HepG2 (cell line): Measurements from ENCODE around the gene FAM221B. TPM values are rescaled to one million over a fixed set of nuclear protein-coding genes. Genes with fewer than 3 reads are reported as not detected.

Experiments used
- DNMT1 ChIP-seq: sonication (generic); formaldehyde crosslinking; IDR thresholded peaks from 2 replicates; pipeline ENCODE4 v1.5.1; 2020; ENCODE audit warnings: mild to moderate bottlenecking, missing genetic modification reagents
- DNMT3B ChIP-seq: conservative IDR thresholded peaks from 2 replicates; pipeline ENCODE4 v1.6.1; 2016; ENCODE audit warnings: missing biosample characterization, control low read depth
- EED ChIP-seq: sonication (generic); formaldehyde crosslinking; IDR thresholded peaks from 2 replicates; pipeline ENCODE4 v1.5.0; 2020; ENCODE audit warnings: mild to moderate bottlenecking, missing genetic modification reagents
- ELF3 ChIP-seq: IDR thresholded peaks from 2 replicates; pipeline ENCODE4 v1.6.1; 2016; ENCODE audit warnings: missing genetic modification reagents, missing compliant biosample characterization
- FOXA3 ChIP-seq: IDR thresholded peaks from 2 replicates; pipeline ENCODE4 v1.6.1; 2016; ENCODE audit warnings: missing genetic modification reagents, missing compliant biosample characterization
- GATAD2A ChIP-seq: IDR thresholded peaks from 2 replicates; pipeline ENCODE4 v1.6.1; 2016
- HNF4A ChIP-seq: sonication (generic); formaldehyde crosslinking; IDR thresholded peaks from 2 replicates; pipeline ENCODE4 v1.4.0; 2020; ENCODE audit warnings: missing genetic modification reagents
- KLF12 ChIP-seq: sonication (generic); formaldehyde crosslinking; IDR thresholded peaks from 2 replicates; pipeline ENCODE4 v1.4.0; 2020; ENCODE audit warnings: missing genetic modification reagents, borderline replicate concordance
- MAF1 ChIP-seq: sonication (generic); formaldehyde crosslinking; IDR thresholded peaks from 2 replicates; pipeline ENCODE4 v1.5.0; 2020; ENCODE audit warnings: missing genetic modification reagents, borderline replicate concordance
- MED1 ChIP-seq: sonication (generic); formaldehyde crosslinking; IDR thresholded peaks from 2 replicates; pipeline ENCODE4 v1.4.0; 2020; ENCODE audit warnings: missing genetic modification reagents
- NBN ChIP-seq: fragments of 450-650 bp; conservative IDR thresholded peaks from 2 replicates; pipeline ENCODE4 v1.6.1; 2017
- NKX3-1 ChIP-seq: sonication (generic); formaldehyde crosslinking; IDR thresholded peaks from 2 replicates; pipeline ENCODE4 v1.5.0; 2020; ENCODE audit warnings: missing genetic modification reagents
- PPARG ChIP-seq: conservative IDR thresholded peaks from 2 replicates; pipeline ENCODE4 v1.6.1; 2016; ENCODE audit warnings: missing biosample characterization, missing genetic modification reagents
- RBM39 ChIP-seq: fragments of 200-400 bp; formaldehyde crosslinking; IDR thresholded peaks from one replicate; pipeline ENCODE4 v1.6.1; 2018; ENCODE audit warnings: antibody characterized with exemption, mild to moderate bottlenecking, low read depth, low read length; ENCODE audit not compliant: poor library complexity, severe bottlenecking
- SALL1 ChIP-seq: sonication (generic); formaldehyde crosslinking; IDR thresholded peaks from 2 replicates; pipeline ENCODE4 v1.8.0; 2022; ENCODE audit warnings: mild to moderate bottlenecking, missing genetic modification reagents
- SIN3B ChIP-seq: fragments of 150-350 bp; IDR thresholded peaks from 2 replicates; pipeline ENCODE4 v1.6.1; 2014; ENCODE audit warnings: low read length
- STAG1 ChIP-seq: sonication (generic); formaldehyde crosslinking; IDR thresholded peaks from 2 replicates; pipeline ENCODE4 v1.4.0; 2020; ENCODE audit warnings: missing genetic modification reagents
- THYN1 ChIP-seq: sonication (generic); formaldehyde crosslinking; IDR thresholded peaks from 2 replicates; pipeline ENCODE4 v1.8.1; 2023; ENCODE audit warnings: low read depth, mild to moderate bottlenecking, moderate library complexity, missing genetic modification reagents, borderline replicate concordance
- YEATS2 ChIP-seq: sonication (generic); formaldehyde crosslinking; IDR thresholded peaks from 2 replicates; pipeline ENCODE4 v1.4.0; 2020; ENCODE audit warnings: missing genetic modification reagents, borderline replicate concordance
- YEATS4 ChIP-seq: sonication (generic); formaldehyde crosslinking; IDR thresholded peaks from 2 replicates; pipeline ENCODE4 v1.4.0; 2020; ENCODE audit warnings: missing genetic modification reagents, borderline replicate concordance
- ZMYM2 ChIP-seq: sonication (generic); formaldehyde crosslinking; IDR thresholded peaks from 2 replicates; pipeline ENCODE4 v1.8.0; 2022; ENCODE audit warnings: mild to moderate bottlenecking, missing genetic modification reagents
- ZNF550 ChIP-seq: sonication (generic); formaldehyde crosslinking; IDR thresholded peaks from 2 replicates; pipeline ENCODE4 v1.4.0; 2020; ENCODE audit warnings: mild to moderate bottlenecking, missing genetic modification reagents, borderline replicate concordance
- ZNF556 ChIP-seq: sonication (generic); formaldehyde crosslinking; IDR thresholded peaks from 2 replicates; pipeline ENCODE4 v1.4.0; 2020; ENCODE audit warnings: mild to moderate bottlenecking, missing genetic modification reagents, borderline replicate concordance
- ZNF782 ChIP-seq: sonication (generic); formaldehyde crosslinking; IDR thresholded peaks from 2 replicates; pipeline ENCODE4 v1.4.0; 2020; ENCODE audit warnings: missing genetic modification reagents, mild to moderate bottlenecking, borderline replicate concordance
- ZNF891 ChIP-seq: sonication (generic); formaldehyde crosslinking; IDR thresholded peaks from 2 replicates; pipeline ENCODE4 v1.5.0; 2020; ENCODE audit warnings: mild to moderate bottlenecking, missing genetic modification reagents
- polyA plus RNA-seq, 8 experiments: library from polyadenylated mRNA; depleted of rRNA in 3 of 8; stranded (reverse) in 7 of 8; unstranded in 1 of 8; fragments of >200 nt; fragmentation: Illumina TruSeq in 4 of 8; extraction: Trizol in 4 of 8; gene quantifications; 2 replicates each; pipeline versions ENCODE4 v1.2.1 to v1.2.3, GENCODE V29; 2011 to 2016; ENCODE audit warnings: low read depth in 4 of 8, missing spikeins in 1 of 8, mixed read lengths in 1 of 8; ENCODE audit not compliant: insufficient read depth in 1 of 8
- total RNA-seq, 5 experiments: library from RNA; depleted of rRNA; stranded (reverse); fragments of >200 nt; fragmentation: Illumina TruSeq; extraction: Trizol; gene quantifications; 2 replicates each; pipeline ENCODE4 v1.2.3, GENCODE V29; 2016; ENCODE audit warnings: low read depth in 1 of 5
- TF ChIP-seq, protein P1 (sequence below): sonication (generic); formaldehyde crosslinking; IDR thresholded peaks from 2 replicates; pipeline ENCODE4 v1.5.0; 2020; ENCODE audit warnings: missing genetic modification reagents
- TF ChIP-seq, protein P2 (sequence below): sonication (generic); formaldehyde crosslinking; IDR thresholded peaks from 2 replicates; pipeline ENCODE4 v1.4.0; 2020; ENCODE audit warnings: missing genetic modification reagents
- TF ChIP-seq, protein P3 (sequence below): sonication (generic); formaldehyde crosslinking; IDR thresholded peaks from 2 replicates; pipeline ENCODE4 v1.8.1; 2023; ENCODE audit warnings: mild to moderate bottlenecking, missing genetic modification reagents, borderline replicate concordance
- TF ChIP-seq, protein P4 (sequence below): sonication (generic); formaldehyde crosslinking; IDR thresholded peaks from 2 replicates; pipeline ENCODE4 v1.8.1; 2023; ENCODE audit warnings: mild to moderate bottlenecking, moderate library complexity, missing genetic modification reagents
- TF ChIP-seq, protein P5 (sequence below): sonication (generic); formaldehyde crosslinking; IDR thresholded peaks from 2 replicates; pipeline ENCODE4 v1.8.1; 2023; ENCODE audit warnings: missing genetic modification reagents, inconsistent platforms, borderline replicate concordance

The FAM221B gene
- total and polyA plus RNA-seq, 2 of the 13 experiments (the other 11 are each of a cell fraction or from before 2014, with no cell fraction given) = not detected

DNA sequence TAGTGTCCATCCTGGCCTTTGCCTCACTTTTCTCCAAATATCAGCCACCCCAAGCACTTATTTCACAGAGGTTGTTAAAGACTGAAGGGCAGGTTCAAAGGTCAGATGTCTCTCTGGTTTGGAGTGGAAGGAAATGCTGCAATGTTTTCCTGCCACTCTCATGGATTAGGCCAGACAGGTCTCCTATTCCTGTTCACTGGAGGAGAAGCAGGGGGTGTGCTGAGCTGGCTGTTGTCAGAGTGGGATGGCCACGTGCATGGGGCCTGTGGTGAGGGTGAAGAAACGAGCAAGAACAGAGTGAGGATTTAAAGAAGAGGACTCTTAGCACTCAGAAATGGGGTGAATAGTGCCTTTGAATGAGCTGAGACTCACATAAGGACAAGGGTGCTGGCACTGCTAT, 7.2 kb upstream of the FAM221B start (continued):
- TF ChIP-seq ELF3 (CRISPR knock-in tag) (0 out of 2 replicates have a peak, but pooled peaks have one; percentile 15), ZMYM2 (CRISPR knock-in tag) (no peak), RBM39 (no peak), SIN3B (no peak), ZNF782 (CRISPR knock-in tag) (no peak), KLF12 (no peak), SALL1 (CRISPR knock-in tag) (peak; percentile 46), THYN1 (CRISPR knock-in tag) (no peak), MAF1 (CRISPR knock-in tag) (no peak), EED (CRISPR knock-in tag) (0 out of 2 replicates have a peak, but pooled peaks have one; percentile 34), ZNF550 (CRISPR knock-in tag) (no peak), GATAD2A (0 out of 2 replicates have a peak, but pooled peaks have one; percentile 33), MED1 (CRISPR knock-in tag) (peak; percentile 24; the same call in 1 of the 2 replicates), DNMT3B (CRISPR knock-in tag) (no peak), FOXA3 (CRISPR knock-in tag) (peak; percentile 27; the same call in 1 of the 2 replicates), YEATS2 (CRISPR knock-in tag) (no peak), ZNF891 (CRISPR knock-in tag) (no peak), HNF4A (CRISPR knock-in tag) (peak; percentile 82), PPARG (peak; percentile 68; the same call in 1 of the 2 replicates), NBN (no peak), YEATS4 (CRISPR knock-in tag) (0 out of 2 replicates have a peak, but pooled peaks have one; percentile 8), NKX3-1 (CRISPR knock-in tag) (no peak), ZNF556 (no peak), STAG1 (CRISPR knock-in tag) (no peak), DNMT1 (CRISPR knock-in tag) (no peak)
- TF ChIP-seq, protein P1, sequence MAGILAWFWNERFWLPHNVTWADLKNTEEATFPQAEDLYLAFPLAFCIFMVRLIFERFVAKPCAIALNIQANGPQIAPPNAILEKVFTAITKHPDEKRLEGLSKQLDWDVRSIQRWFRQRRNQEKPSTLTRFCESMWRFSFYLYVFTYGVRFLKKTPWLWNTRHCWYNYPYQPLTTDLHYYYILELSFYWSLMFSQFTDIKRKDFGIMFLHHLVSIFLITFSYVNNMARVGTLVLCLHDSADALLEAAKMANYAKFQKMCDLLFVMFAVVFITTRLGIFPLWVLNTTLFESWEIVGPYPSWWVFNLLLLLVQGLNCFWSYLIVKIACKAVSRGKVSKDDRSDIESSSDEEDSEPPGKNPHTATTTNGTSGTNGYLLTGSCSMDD = no peak
- TF ChIP-seq, protein P2, sequence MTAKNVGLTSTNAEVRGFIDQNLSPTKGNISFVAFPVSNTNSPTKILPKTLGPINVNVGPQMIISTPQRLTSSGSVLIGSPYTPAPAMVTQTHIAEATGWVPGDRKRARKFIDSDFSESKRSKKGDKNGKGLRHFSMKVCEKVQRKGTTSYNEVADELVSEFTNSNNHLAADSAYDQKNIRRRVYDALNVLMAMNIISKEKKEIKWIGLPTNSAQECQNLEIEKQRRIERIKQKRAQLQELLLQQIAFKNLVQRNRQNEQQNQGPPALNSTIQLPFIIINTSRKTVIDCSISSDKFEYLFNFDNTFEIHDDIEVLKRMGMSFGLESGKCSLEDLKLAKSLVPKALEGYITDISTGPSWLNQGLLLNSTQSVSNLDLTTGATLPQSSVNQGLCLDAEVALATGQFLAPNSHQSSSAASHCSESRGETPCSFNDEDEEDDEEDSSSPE (CRISPR knock-in tag) = no peak
- TF ChIP-seq, protein P3, sequence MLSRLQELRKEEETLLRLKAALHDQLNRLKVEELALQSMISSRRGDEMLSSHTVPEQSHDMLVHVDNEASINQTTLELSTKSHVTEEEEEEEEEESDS (CRISPR knock-in tag) = no peak
- TF ChIP-seq, protein P4, sequence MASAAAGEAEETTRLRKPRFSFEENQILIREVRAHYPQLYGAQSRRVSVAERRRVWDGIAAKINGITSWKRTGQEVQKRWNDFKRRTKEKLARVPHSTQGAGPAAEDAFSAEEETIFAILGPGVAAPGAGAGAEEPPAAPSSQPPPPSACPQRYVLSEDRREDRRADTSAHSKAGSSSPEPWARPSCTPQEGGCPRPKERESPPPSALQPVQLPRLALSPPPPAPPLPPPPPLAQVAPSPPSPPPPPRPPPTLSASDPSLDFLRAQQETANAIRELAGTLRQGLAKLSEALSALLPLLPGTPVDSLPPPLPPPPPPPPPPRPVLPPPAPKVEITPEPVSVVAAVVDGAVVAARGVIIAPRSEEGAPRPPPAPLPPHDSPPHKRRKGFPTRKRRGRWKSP (CRISPR knock-in tag) = no peak
- TF ChIP-seq, protein P5, sequence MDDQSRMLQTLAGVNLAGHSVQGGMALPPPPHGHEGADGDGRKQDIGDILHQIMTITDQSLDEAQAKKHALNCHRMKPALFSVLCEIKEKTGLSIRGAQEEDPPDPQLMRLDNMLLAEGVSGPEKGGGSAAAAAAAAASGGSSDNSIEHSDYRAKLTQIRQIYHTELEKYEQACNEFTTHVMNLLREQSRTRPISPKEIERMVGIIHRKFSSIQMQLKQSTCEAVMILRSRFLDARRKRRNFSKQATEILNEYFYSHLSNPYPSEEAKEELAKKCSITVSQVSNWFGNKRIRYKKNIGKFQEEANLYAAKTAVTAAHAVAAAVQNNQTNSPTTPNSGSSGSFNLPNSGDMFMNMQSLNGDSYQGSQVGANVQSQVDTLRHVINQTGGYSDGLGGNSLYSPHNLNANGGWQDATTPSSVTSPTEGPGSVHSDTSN (CRISPR knock-in tag) = no peak
